ENCODE results near the gene TP53I11. TPM values are rescaled to one million over a fixed set of nuclear protein-coding genes. Genes with fewer than 3 reads are reported as not detected.
A peak's percentile ranks its signal among the peaks of the same experiment; 100 is the strongest.

Gene TP53I11
- total RNA-seq, 1 donor from 2014 or later, result 19.8 TPM

- Histone ChIP-seq H3K36me3 (ENCODE audit: control insufficient read depth, insufficient read depth, low read length) (no peaks in the 10 kb centered on the region), H3K27me3 (ENCODE audit: control insufficient read depth, insufficient read depth, low read length) (peaks cover 15% of the 10 kb centered on the region), H3K4me3 (ENCODE audit: low read depth, low read length) (no peak overlapping the region)
- DNase-seq (ENCODE audit: low read depth), result no peak
- TF ChIP-seq, protein P1, sequence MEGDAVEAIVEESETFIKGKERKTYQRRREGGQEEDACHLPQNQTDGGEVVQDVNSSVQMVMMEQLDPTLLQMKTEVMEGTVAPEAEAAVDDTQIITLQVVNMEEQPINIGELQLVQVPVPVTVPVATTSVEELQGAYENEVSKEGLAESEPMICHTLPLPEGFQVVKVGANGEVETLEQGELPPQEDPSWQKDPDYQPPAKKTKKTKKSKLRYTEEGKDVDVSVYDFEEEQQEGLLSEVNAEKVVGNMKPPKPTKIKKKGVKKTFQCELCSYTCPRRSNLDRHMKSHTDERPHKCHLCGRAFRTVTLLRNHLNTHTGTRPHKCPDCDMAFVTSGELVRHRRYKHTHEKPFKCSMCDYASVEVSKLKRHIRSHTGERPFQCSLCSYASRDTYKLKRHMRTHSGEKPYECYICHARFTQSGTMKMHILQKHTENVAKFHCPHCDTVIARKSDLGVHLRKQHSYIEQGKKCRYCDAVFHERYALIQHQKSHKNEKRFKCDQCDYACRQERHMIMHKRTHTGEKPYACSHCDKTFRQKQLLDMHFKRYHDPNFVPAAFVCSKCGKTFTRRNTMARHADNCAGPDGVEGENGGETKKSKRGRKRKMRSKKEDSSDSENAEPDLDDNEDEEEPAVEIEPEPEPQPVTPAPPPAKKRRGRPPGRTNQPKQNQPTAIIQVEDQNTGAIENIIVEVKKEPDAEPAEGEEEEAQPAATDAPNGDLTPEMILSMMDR (IDR thresholded peaks at IDR 0.05; ENCODE audit: insufficient read depth, low read length, poor library complexity, severe bottlenecking), result no peak
Measured at GRCh38 chr11:44982496-44983062, 31.9 kb upstream of the TP53I11 start.

GRCh38 chr11:44980533-44981427 lies 30.1 kb upstream of the TP53I11 start:
- no peak for DNase-seq (ENCODE audit: low read depth)
- TF ChIP-seq, protein P1 (IDR thresholded peaks at IDR 0.05; ENCODE audit: insufficient read depth, low read length, poor library complexity, severe bottlenecking), result no peak
- H3K36me3 ChIP-seq (ENCODE audit: control insufficient read depth, insufficient read depth, low read length), result no peaks in the 10 kb centered on the region
- H3K4me3 ChIP-seq (ENCODE audit: low read depth, low read length), result no peak overlapping the region
- peaks cover 12% of the 10 kb centered on the region for H3K27me3 ChIP-seq (ENCODE audit: control insufficient read depth, insufficient read depth, low read length)

GRCh38 chr11:44979543-44980399 lies 29.1 kb upstream of the TP53I11 start:
- Histone ChIP-seq H3K36me3 (ENCODE audit: control insufficient read depth, insufficient read depth, low read length) (no peaks in the 10 kb centered on the region), H3K27me3 (ENCODE audit: control insufficient read depth, insufficient read depth, low read length) (peaks cover 9% of the 10 kb centered on the region), H3K4me3 (ENCODE audit: low read depth, low read length) (no peak overlapping the region)
- TF ChIP-seq, protein P1 (IDR thresholded peaks at IDR 0.05; ENCODE audit: insufficient read depth, low read length, poor library complexity, severe bottlenecking), result no peak
- peak; percentile 34 for DNase-seq (ENCODE audit: low read depth)

DNA sequence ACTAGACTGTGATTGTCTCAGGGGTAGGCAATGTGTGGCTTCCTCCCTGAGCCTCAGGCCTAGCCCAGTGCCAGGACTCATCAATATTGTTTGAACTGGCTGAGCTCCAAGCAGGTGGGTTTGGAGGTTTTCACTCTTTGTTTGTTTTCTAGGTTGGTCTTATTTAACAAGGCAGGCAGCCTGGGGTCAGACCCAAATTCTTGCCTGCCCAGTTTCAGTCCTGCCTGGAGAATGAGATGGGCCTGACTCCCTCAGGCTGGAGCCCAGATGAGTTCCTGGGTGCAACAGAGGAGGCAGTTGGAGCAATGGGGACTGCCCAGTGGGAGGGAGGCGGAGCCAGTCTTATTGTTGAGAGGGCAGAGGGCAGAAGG lies 28.3 kb upstream of the TP53I11 start:
- H3K36me3 ChIP-seq (ENCODE audit: control insufficient read depth, insufficient read depth, low read length), result no peaks in the 10 kb centered on the region
- no peak for DNase-seq (ENCODE audit: low read depth)
- H3K27me3 ChIP-seq (ENCODE audit: control insufficient read depth, insufficient read depth, low read length), result peaks cover 9% of the 10 kb centered on the region
- no peak overlapping the region for H3K4me3 ChIP-seq (ENCODE audit: low read depth, low read length)
- TF ChIP-seq, protein P1 (IDR thresholded peaks at IDR 0.05; ENCODE audit: insufficient read depth, low read length, poor library complexity, severe bottlenecking), result no peak

GRCh38 chr11:44978274-44978960 lies 27.7 kb upstream of the TP53I11 start:
- no peak overlapping the region for H3K4me3 ChIP-seq (ENCODE audit: low read depth, low read length)
- TF ChIP-seq, protein P1 (IDR thresholded peaks at IDR 0.05; ENCODE audit: insufficient read depth, low read length, poor library complexity, severe bottlenecking), result no peak
- H3K27me3 ChIP-seq (ENCODE audit: control insufficient read depth, insufficient read depth, low read length), result peaks cover 9% of the 10 kb centered on the region
- no peak for DNase-seq (ENCODE audit: low read depth)
- H3K36me3 ChIP-seq (ENCODE audit: control insufficient read depth, insufficient read depth, low read length), result no peaks in the 10 kb centered on the region

Data from kidney epithelial cell (primary cell).